Measurements from ENCODE around the gene NECAB3. TPM values are rescaled to one million over a fixed set of nuclear protein-coding genes. Genes with fewer than 3 reads are reported as not detected.

Gene NECAB3
- total and polyA plus RNA-seq, 11 donors, result 37.6 to 111 (median 71.8) TPM

- Histone ChIP-seq H3K27me3 (no peaks in the 10 kb centered on the region), H3K4me1 (peaks cover 0 to 35% (median 14%) of the 10 kb centered on the region in 12 donors), H3K27ac (peak overlapping the region in 2 of 12 donors; percentile 17 to 70), H3K36me3 (no peaks in the 10 kb centered on the region), H3K9me3 (no peaks in the 10 kb centered on the region), H3K4me3 (no peak overlapping the region)
- WGBS, 4 donors, result 70 to 78% (median 75%) methylated on average over 8 of the region's 8 CpGs
- intact Hi-C loops (cut with DNase I), result loop anchor here in 3 of 10 donors (5.0 to 10.0 kb wide), 2 partner anchors 35 to 307 kb away; partner anchors contain the start of genes PXMP4 (in 3 of the 3) and RALY (in 1 of the 3)
- TF ChIP-seq POLR2A (IDR thresholded peaks at IDR 0.05) (no peak), CTCF (IDR thresholded peaks at IDR 0.05) (no peak)
- ATAC-seq, result no peak
- DNase-seq, result no peak
Measured at GRCh38 chr20:33687370-33687915, 13.2 kb upstream of the NECAB3 start.

GRCh38 chr20:33686984-33687366 lies 12.7 kb upstream of the NECAB3 start:
- no peak for DNase-seq
- 82 to 85% (median 83%) methylated on average over 14 of the region's 14 CpGs for WGBS, 4 donors
- ATAC-seq, result no peak
- no peaks in the 10 kb centered on the region for H3K27me3 ChIP-seq
- no peaks in the 10 kb centered on the region for H3K36me3 ChIP-seq
- peak overlapping the region in 8 of 12 donors; percentile 24 to 73 (median 42) for H3K4me3 ChIP-seq
- no peak for TF ChIP-seq CTCF (IDR thresholded peaks at IDR 0.05)
- TF ChIP-seq POLR2A (IDR thresholded peaks at IDR 0.05), result no peak
- peaks cover 0 to 35% (median 14%) of the 10 kb centered on the region in 12 donors for H3K4me1 ChIP-seq
- intact Hi-C loops (cut with DNase I), result loop anchor here in 3 of 10 donors (5.0 to 10.0 kb wide), 2 partner anchors 35 to 308 kb away; partner anchors contain the start of genes PXMP4 (in 3 of the 3) and RALY (in 1 of the 3)
- H3K9me3 ChIP-seq, result no peaks in the 10 kb centered on the region
- peak overlapping the region in 7 of 12 donors; percentile 12 to 70 (median 17) for H3K27ac ChIP-seq

GRCh38 chr20:33686100-33686983 lies 12.1 kb upstream of the NECAB3 start, which contains the start of gene E2F1:
TSS of gene E2F1 (minus strand) at chr20:33686385. CDS start at chr20:33686264, 121 bp downstream.
- Histone ChIP-seq H3K27me3 (no peaks in the 10 kb centered on the region), H3K9me3 (no peaks in the 10 kb centered on the region), H3K4me3 (peak within 1 kb of the TSS in 10 of 12 donors; percentile 24 to 73 (median 42)), H3K4me1 (peaks cover 0 to 35% (median 14%) of the 10 kb centered on the region in 12 donors), H3K36me3 (no peaks in the 10 kb centered on the region), H3K27ac (peak within 1 kb of the TSS in 7 of 12 donors; percentile 12 to 70 (median 17))
- DNase-seq (peak; percentile 97 to 98 (median 97)), ATAC-seq (peak; percentile 97 to 99 (median 99))
- WGBS, 4 donors, result 2 to 17% (median 6%) methylated on average over 10 to 101 of the region's 101 CpGs
- intact Hi-C loops (cut with DNase I), result loop anchor here in 3 of 10 donors (5.0 to 10.0 kb wide), 2 partner anchors 36 to 308 kb away; partner anchors contain the start of genes PXMP4 (in 3 of the 3) and RALY (in 1 of the 3)
- TF ChIP-seq CTCF (IDR thresholded peaks at IDR 0.05) (peak in 10 of 12 donors; percentile 29 to 72 (median 47)), POLR2A (IDR thresholded peaks at IDR 0.05) (peak in 1 of 2 donors; percentile 20)

All from heart left ventricle (tissue), 16 donors.